Measurements from ENCODE around the gene SRGN. TPM values are rescaled to one million over a fixed set of nuclear protein-coding genes. Genes with fewer than 3 reads are reported as not detected.

SRGN gene
- total RNA-seq, 1 donor, result 474 TPM

DNA sequence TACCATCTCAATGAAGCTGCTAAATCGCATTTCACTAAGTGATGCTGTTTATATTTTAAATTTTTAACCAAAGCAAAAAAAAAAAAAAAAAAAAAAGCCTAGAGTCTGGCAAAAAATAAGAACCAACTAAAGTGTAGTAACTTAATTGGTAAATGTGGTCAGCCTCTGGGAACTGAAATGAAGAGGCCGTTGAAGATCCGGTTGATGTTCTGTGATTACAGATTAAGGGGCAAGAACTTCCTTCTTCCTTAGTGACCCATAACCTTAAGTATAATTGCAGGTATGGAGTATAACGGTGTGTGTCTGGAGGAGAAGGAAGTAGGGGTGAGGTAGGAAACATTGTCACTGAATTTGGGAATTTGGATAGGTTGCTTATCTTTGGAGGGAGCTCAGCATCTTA lies 7.7 kb upstream of the SRGN start:
- no peaks in the 10 kb centered on the region for H3K9me3 ChIP-seq (ENCODE audit: low read depth, low read length)
- no peak overlapping the region for H2AFZ ChIP-seq (ENCODE audit: low read length)
- H3K4me2 ChIP-seq (ENCODE audit: insufficient read depth, low read length), result no peak overlapping the region
- no peak for DNase-seq (ENCODE audit: insufficient read length, low spot score, missing footprints)
- H3K79me2 ChIP-seq (ENCODE audit: insufficient read depth, low read length), result no peaks in the 10 kb centered on the region
- no peaks in the 10 kb centered on the region for H3K27me3 ChIP-seq (ENCODE audit: insufficient read depth, low read length)
- TF ChIP-seq CTCF (IDR thresholded peaks at IDR 0.05; ENCODE audit: extremely low read depth, low read depth, low read length), result no peak
- no peak overlapping the region for H3K27ac ChIP-seq (ENCODE audit: low read depth, low read length)
- H3K4me1 ChIP-seq (ENCODE audit: insufficient read depth, low read length), result no peaks in the 10 kb centered on the region
- no peak overlapping the region for H3K4me3 ChIP-seq (ENCODE audit: insufficient read depth, low read length)
- no peaks in the 10 kb centered on the region for H3K36me3 ChIP-seq (ENCODE audit: insufficient read depth, low read length)
- no peaks in the 10 kb centered on the region for H4K20me1 ChIP-seq (ENCODE audit: insufficient read depth, low read length)

DNA sequence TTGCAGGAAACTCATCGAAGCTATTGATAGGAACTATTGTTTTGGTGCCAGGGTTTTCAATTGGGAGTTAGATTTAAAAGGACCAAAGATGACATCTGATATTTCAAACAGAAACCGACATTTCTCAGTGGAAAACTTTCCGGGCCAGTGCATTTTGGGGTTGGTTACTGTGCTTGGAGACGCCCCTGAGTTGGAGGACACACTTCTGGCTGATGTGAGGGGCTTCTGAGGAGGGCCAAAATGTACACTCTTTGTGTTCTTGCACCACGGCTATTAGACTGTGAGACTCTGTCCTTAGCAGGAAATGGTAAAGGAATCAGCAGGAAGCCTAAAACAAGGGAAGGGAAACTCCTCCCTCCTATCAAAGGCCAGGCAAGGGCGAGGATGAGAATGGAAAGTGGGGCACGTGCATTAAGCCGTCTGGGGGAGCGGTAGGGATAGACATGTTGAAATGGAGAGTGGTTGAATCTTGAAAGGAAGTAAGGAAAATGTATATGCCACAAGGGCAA lies 1.8 kb upstream of the SRGN start:
- peak overlapping the region; percentile 100 for H2AFZ ChIP-seq (ENCODE audit: low read length)
- H3K9me3 ChIP-seq (ENCODE audit: low read depth, low read length), result no peaks in the 10 kb centered on the region
- TF ChIP-seq CTCF (IDR thresholded peaks at IDR 0.05; ENCODE audit: extremely low read depth, low read depth, low read length), result no peak
- no peaks in the 10 kb centered on the region for H3K27me3 ChIP-seq (ENCODE audit: insufficient read depth, low read length)
- DNase-seq (ENCODE audit: insufficient read length, low spot score, missing footprints), result peak; percentile 65
- peaks cover 4% of the 10 kb centered on the region for H4K20me1 ChIP-seq (ENCODE audit: insufficient read depth, low read length)
- no peaks in the 10 kb centered on the region for H3K36me3 ChIP-seq (ENCODE audit: insufficient read depth, low read length)
- H3K79me2 ChIP-seq (ENCODE audit: insufficient read depth, low read length), result peaks cover 31% of the 10 kb centered on the region
- peaks cover 23% of the 10 kb centered on the region for H3K4me1 ChIP-seq (ENCODE audit: insufficient read depth, low read length)
- peak overlapping the region; percentile 77 for H3K4me2 ChIP-seq (ENCODE audit: insufficient read depth, low read length)
- peak overlapping the region; percentile 40 for H3K27ac ChIP-seq (ENCODE audit: low read depth, low read length)
- peak overlapping the region; percentile 59 for H3K4me3 ChIP-seq (ENCODE audit: insufficient read depth, low read length)

GRCh38 chr10:69088471-69088769 lies 517 bp downstream of the SRGN start:
- Histone ChIP-seq H4K20me1 (ENCODE audit: insufficient read depth, low read length) (peaks cover 14% of the 10 kb centered on the region), H3K27ac (ENCODE audit: low read depth, low read length) (peak overlapping the region; percentile 98), H3K79me2 (ENCODE audit: insufficient read depth, low read length) (peaks cover 53% of the 10 kb centered on the region), H2AFZ (ENCODE audit: low read length) (no peak overlapping the region), H3K9me3 (ENCODE audit: low read depth, low read length) (no peaks in the 10 kb centered on the region), H3K4me3 (ENCODE audit: insufficient read depth, low read length) (peak overlapping the region; percentile 77), H3K4me1 (ENCODE audit: insufficient read depth, low read length) (peaks cover 41% of the 10 kb centered on the region), H3K27me3 (ENCODE audit: insufficient read depth, low read length) (no peaks in the 10 kb centered on the region), H3K36me3 (ENCODE audit: insufficient read depth, low read length) (no peaks in the 10 kb centered on the region), H3K4me2 (ENCODE audit: insufficient read depth, low read length) (peak overlapping the region; percentile 83)
- DNase-seq (ENCODE audit: insufficient read length, low spot score, missing footprints), result no peak
- no peak for TF ChIP-seq CTCF (IDR thresholded peaks at IDR 0.05; ENCODE audit: extremely low read depth, low read depth, low read length)

GRCh38 chr10:69088801-69089501 lies 1.0 kb downstream of the SRGN start:
- Histone ChIP-seq H3K27ac (ENCODE audit: low read depth, low read length) (peak overlapping the region; percentile 98), H3K4me2 (ENCODE audit: insufficient read depth, low read length) (peak overlapping the region; percentile 83), H3K4me3 (ENCODE audit: insufficient read depth, low read length) (peak overlapping the region; percentile 77)

More at GRCh38 chr10:69088801-69089501, 1.0 kb downstream of the SRGN start:
- no peak for TF ChIP-seq CTCF (IDR thresholded peaks at IDR 0.05; ENCODE audit: extremely low read depth, low read depth, low read length)
- Histone ChIP-seq H3K36me3 (ENCODE audit: insufficient read depth, low read length) (peaks cover 5% of the 10 kb centered on the region), H3K79me2 (ENCODE audit: insufficient read depth, low read length) (peaks cover 58% of the 10 kb centered on the region), H4K20me1 (ENCODE audit: insufficient read depth, low read length) (peaks cover 19% of the 10 kb centered on the region), H3K27me3 (ENCODE audit: insufficient read depth, low read length) (no peaks in the 10 kb centered on the region), H3K9me3 (ENCODE audit: low read depth, low read length) (no peaks in the 10 kb centered on the region), H2AFZ (ENCODE audit: low read length) (no peak overlapping the region), H3K4me1 (ENCODE audit: insufficient read depth, low read length) (peaks cover 41% of the 10 kb centered on the region)
- no peak for DNase-seq (ENCODE audit: insufficient read length, low spot score, missing footprints)
